Measurements from ENCODE around the gene LDHD.
"Not testable (repeated sequence)": the region's sequence is repeated elsewhere in the genome, so short reads cannot be mapped to it uniquely, and the experiment has no call there.

GRCh38 chr16:75129421-75130149, 13.0 kb upstream of the LDHD start:
- not testable (repeated sequence) for TF ChIP-seq CTCF, POLR2A (IDR thresholded peaks at IDR 0.05)
